ENCODE measurements around the gene PTDSS2.
"Not testable (repeated sequence)": the region's sequence is repeated elsewhere in the genome, so short reads cannot be mapped to it uniquely, and the experiment has no call there.

The PTDSS2 gene

GRCh38 chr11:431921-432320, 18.2 kb upstream of the PTDSS2 start:
- no peak for DNase-seq (ENCODE audit: low spot score)

- no peak for DNase-seq (ENCODE audit: low spot score)
Observed at GRCh38 chr11:432501-433100, 17.5 kb upstream of the PTDSS2 start.

GRCh38 chr11:433111-433510, 17.0 kb upstream of the PTDSS2 start:
- no peak for DNase-seq (ENCODE audit: low spot score)

GRCh38 chr11:433641-434040, 16.4 kb upstream of the PTDSS2 start:
- no peak for DNase-seq (ENCODE audit: low spot score)

- DNase-seq (ENCODE audit: low spot score): no peak
Observed at GRCh38 chr11:434496-434895, 15.6 kb upstream of the PTDSS2 start.

- not testable (repeated sequence) for DNase-seq (ENCODE audit: low spot score)
Observed at GRCh38 chr11:434999-435740, 14.9 kb upstream of the PTDSS2 start.

- DNase-seq (ENCODE audit: low spot score): no peak
Observed at GRCh38 chr11:437228-437870, 12.7 kb upstream of the PTDSS2 start.

GRCh38 chr11:438101-438844, 11.8 kb upstream of the PTDSS2 start:
- DNase-seq (ENCODE audit: low spot score): no peak

- DNase-seq (ENCODE audit: low spot score): no peak
Observed at GRCh38 chr11:439315-440064, 10.6 kb upstream of the PTDSS2 start.

GRCh38 chr11:440065-441042, 9.7 kb upstream of the PTDSS2 start:
- DNase-seq (ENCODE audit: low spot score): no peak

GRCh38 chr11:441043-441417, 9.0 kb upstream of the PTDSS2 start:
- no peak for DNase-seq (ENCODE audit: low spot score)

- no peak for DNase-seq (ENCODE audit: low spot score)
Observed at GRCh38 chr11:441418-442274, 8.4 kb upstream of the PTDSS2 start, which contains the start of gene ANO9. Gene ANO9 (minus strand): TSS chr11:442011. CDS start chr11:441926, 85 bp downstream.

GRCh38 chr11:442611-443081, 7.4 kb upstream of the PTDSS2 start:
- no peak for DNase-seq (ENCODE audit: low spot score)

GRCh38 chr11:443542-444199, 6.4 kb upstream of the PTDSS2 start:
- no peak for DNase-seq (ENCODE audit: low spot score)

GRCh38 chr11:444396-445144, 5.5 kb upstream of the PTDSS2 start:
- DNase-seq (ENCODE audit: low spot score): peak; percentile 55

- no peak for DNase-seq (ENCODE audit: low spot score)
Observed at GRCh38 chr11:445765-446588, 4.1 kb upstream of the PTDSS2 start.

GRCh38 chr11:446891-447290, 3.2 kb upstream of the PTDSS2 start:
- no peak for DNase-seq (ENCODE audit: low spot score)

Measured in AG20443 (cell line).